ENCODE data around the gene RIC3. TPM values are rescaled to one million over a fixed set of nuclear protein-coding genes. Genes with fewer than 3 reads are reported as not detected.

The RIC3 gene
- total RNA-seq, 1 donor from 2014 or later = 5.7 TPM

DNA sequence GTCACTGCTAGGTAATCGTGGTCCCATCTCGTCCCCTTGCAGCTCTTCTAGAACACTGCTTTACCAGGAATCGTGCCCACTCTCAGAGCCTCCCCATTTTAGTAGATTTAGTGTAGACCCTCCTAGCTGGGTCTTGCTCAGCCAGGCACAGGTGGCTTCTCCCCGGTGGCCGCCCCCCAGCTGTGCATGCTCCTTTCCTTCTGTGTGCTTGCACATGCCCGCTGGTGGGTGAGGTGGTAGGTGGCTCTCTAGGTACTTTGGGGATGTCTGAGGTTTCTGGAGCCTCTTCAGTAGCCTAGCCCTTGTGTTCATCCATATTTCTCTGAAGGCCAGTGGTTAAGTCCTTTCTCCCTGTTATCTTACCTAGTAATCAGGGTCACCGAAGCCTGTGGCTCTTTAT lies 82.3 kb downstream of the RIC3 start:
- no peak for DNase-seq

- peak; percentile 51 for DNase-seq
Observed at GRCh38 chr11:8086001-8086479, 82.8 kb downstream of the RIC3 start.

DNA sequence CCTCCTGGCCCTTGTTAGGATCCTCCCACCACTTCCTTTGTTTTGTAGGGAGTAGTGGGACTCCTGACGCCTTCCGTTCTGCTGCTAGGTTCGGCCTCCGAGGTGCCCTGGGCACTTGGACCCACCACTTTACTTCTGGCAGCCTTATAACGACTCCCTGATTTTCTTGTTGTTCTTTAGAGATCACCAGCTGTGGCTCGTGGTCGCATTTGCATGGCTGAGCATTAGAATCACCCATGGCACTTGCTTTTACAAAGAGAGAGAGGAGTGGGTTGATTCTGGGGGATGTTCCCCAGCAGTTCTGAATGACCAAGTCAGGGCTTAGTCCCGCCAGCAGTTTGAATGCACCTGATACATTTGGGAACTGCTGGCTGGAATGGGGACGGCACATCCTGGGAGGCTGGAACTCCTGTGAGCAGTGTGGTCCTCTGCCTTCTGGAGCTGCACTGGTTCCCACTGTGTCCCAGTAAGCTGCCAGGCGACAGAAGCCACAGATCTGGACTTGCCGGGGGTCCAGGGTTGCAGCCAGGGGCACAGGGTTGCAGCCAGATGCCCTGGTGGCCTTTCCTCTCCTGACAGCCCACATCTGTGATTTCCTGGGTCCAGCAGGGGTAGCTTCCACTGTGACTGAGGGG lies 83.7 kb downstream of the RIC3 start:
- no peak for DNase-seq

GRCh38 chr11:8084352-8084751 lies 84.5 kb downstream of the RIC3 start:
- DNase-seq = no peak

DNA sequence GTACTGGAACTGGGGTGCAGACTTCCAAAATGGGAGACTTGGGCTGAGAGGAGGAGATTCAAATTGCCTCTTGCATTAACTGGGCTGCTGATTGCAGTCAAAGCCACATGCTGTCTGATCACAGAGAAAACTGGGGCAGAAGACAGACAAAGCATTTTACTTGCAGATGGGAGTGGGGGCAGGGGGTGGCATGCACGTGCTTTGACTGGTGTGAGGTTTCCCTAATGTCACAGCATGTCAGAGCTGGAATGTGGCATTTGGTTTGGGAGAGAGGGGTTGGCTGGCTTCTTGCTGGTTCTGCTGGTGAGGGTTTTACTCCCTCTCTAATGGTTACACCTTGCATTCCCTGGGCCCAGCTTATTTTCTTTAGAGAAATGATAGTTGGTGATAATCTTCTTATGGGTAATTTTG lies 84.9 kb downstream of the RIC3 start:
- DNase-seq = no peak

DNA sequence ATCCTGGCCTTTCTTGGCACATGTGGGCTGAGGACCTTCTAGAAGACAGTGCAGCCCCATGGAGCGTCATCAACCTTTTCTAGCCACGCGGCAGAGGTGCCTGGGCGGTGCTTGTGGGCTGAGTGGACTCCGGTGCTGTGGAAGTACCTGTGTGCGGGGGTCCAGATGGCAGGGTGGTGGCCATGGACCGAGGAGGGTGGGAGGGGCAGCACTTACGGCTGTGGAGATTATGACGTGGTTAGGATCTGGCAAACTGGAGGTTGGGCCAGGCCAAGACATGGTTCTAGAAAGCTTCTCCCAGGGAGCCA lies 85.8 kb downstream of the RIC3 start:
- no peak for DNase-seq

DNA sequence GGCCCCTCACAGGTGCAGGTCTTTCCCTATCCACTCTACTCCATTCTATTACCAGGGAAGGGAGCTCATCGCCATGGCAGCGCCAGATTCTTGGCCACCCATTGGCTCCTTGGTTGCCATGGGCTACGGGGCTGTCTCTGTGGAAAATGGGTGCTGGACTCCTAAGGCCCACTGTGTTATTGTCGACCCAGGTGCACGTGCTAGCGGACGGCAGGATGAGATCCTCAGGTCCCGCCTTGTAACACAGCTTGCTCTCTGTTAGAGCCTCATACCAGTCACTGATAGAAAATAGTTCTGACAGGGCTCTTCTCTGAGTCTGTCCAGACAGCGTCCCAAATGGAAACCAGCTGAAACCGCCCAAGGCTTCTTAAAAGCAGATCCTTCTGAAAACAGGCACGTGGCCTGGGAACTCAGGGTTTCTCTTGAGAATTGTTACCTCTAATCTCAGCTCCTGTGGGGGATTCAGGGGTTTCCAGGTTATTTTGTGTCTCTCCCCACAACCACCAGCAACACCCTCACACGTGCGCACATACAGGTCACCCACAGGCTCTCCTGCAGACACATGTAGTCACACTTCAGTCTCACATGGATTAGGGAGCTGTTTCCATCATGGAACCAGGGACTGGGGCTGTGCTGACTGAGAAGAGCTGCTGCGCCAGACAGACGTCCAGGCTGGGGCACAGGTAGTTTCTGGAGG lies 86.3 kb downstream of the RIC3 start:
- DNase-seq = peak; percentile 63

DNA sequence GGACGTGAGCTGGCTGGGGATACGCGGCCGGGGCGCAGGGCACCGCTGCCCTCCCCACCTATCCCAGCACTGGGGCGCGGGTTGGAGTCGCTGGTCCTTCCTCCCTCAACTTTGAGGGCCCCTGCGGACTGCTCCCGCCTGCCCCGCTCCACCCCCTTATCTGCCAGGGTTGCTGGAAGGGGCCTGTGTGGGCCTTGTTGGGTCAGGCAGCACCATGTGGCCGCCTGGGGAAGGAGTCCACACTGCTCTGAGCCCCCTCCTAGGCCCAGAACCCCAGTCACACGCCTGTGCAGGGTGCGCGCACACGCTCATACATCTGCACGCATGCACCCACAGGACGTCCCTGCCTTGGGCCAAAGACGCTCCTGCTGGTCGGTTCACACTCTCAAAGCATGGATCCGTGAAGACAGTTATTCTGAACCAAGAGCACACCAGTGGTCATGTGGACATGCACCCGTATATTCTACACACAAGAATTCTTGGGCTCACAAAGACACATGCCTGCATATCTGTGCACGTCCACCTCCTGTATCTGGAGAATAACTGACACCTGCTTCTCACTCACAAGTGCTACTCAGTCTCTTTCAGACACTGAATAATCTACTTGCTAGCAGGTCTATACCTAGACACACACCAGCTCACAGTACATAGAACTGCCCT lies 87.1 kb downstream of the RIC3 start:
- DNase-seq = peak; percentile 41

GRCh38 chr11:8080674-8081590 lies 87.9 kb downstream of the RIC3 start, which contains the start of gene TUB:
Gene TUB, plus strand, starts transcription at chr11:8081211. Its CDS starts 300 bp downstream, at chr11:8081511.
- peak; percentile 61 for DNase-seq

- DNase-seq = no peak
Observed at GRCh38 chr11:8080069-8080670, 88.7 kb downstream of the RIC3 start.

- no peak for DNase-seq
Observed at GRCh38 chr11:8079111-8079675, 89.6 kb downstream of the RIC3 start.

- DNase-seq = no peak
Observed at GRCh38 chr11:8075119-8075726, 93.6 kb downstream of the RIC3 start.

- no peak for DNase-seq
Observed at GRCh38 chr11:8071616-8072581, 96.9 kb downstream of the RIC3 start.

DNA sequence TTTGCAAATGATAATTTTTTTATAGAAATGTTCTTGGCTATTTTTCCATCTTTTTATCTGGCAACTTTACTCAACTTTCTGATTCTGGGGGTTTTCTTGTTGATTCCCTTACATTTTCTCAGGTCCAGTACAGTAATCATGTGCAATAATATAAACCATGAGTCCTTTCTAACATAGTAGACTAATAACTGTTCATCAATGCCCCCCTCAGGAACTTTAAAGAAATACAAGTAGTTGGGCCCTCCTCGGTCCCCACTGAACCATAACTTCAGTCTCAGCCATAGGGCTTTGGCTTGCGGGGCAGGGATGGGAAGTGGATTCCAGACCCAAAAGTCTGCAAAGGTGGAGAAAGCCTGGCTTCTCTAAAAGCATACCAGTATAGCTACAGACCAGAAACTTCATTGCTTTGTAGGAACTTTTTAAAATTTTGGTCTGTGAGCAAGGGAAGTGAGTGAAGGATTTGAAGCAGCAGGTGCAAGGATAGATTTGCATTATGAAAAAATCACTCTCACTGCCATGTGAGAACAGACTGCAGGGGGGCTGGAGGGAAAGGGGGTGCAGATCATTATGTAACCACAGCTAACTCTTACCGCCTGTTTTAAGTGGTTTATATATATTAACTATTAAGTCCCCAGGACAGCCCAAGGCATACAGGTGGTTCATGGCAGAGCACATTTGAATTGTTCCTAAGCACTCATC lies 98.3 kb downstream of the RIC3 start:
- DNase-seq = peak; percentile 39

- no peak for DNase-seq
Observed at GRCh38 chr11:8069771-8070170, 99.1 kb downstream of the RIC3 start.

DNA sequence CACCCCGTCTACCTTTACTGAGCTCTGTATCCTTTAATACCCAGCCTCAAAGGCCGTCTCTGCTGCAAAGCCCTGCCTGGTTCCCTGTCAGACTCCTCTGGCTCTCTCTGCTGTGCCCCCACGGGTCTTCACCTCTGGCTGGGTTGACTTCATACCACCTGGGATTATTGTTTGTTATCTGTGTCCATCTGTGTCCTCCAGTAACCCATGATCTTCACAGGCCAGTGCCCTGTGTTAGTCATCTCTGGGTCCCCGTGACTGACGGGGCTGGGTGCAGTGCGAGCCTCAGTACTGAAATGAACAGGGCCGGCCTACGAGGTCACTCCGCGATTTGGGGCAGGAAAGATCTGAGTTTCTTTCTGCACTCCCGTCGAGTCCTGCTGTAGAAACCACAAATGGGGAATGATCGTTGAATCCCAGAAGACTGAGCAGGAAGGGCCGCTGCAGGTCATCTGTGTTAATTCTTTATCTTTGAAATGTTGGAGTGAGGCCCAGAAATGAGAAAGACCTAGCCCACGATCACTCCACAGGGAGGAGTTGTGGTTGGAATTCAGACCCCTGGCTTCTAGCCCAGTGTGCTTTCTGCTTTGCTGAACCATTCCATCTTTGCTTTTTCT lies 100.1 kb downstream of the RIC3 start:
- peak; percentile 60 for DNase-seq

DNA sequence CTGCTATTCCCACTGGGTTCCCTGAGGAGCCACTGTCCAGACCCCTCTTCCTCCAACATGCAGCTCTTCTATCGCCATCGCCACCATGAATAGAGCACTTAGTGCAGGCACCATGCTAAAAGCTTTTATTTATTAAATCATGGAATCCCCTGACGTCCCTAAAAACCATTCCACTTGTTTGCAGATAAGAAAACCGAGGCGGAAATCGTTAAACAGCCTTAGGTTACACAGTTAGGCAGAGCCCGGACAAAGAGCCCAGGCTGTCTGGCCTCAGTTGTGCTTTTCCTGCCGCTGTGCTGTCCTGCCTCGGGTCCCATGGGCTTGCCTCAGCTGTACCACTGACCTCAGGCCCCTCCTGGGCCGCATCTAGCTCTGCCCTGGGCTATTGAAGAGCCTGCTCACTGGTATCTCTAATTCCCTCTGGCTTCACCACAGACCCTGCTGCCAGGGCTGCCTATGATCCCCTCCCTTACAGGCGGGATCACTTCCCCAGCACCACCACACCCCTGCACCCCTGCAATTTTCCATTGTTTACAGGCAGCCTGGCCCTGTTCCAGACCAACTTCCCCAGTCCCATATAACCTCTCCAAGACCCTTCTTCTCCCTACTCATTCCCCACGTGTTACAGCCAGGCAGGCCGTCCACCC lies 100.8 kb downstream of the RIC3 start:
- DNase-seq = no peak

DNA sequence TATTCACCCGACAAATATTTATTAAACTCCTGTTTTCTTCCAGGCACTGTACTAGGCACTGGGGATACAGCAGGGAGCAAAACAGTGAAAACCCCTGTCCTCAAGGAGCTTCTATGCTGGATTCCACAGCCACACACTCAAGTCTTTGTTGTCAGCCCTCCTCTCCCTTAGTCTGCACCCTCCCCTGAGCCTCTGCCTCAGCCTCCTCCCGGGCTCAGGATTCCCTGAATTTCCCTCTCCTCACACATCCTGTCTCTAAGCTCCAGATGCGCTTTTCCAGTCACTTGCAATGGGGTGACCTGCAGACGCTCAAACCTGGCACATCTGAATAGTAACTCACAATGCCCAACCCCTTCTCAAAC lies 101.3 kb downstream of the RIC3 start:
- no peak for DNase-seq

Data from tongue (tissue), 2 donors.